Ishikawa (cell line): Measurements from ENCODE around the gene POU2F2.

Source experiments
- CEBPB ChIP-seq: IDR thresholded peaks from 2 replicates; pipeline ENCODE4 v1.6.1; 2012
- CREB1 ChIP-seq: IDR thresholded peaks from 2 replicates; pipeline ENCODE4 v1.6.1; 2012; ENCODE audit warnings: low read depth
- EGR1 ChIP-seq: IDR thresholded peaks from 2 replicates; pipeline ENCODE4 v1.6.1; 2012
- EP300 ChIP-seq: IDR thresholded peaks from 2 replicates; pipeline ENCODE4 v1.6.1; 2012; ENCODE audit warnings: borderline replicate concordance
- FOXM1 ChIP-seq: IDR thresholded peaks from 2 replicates; pipeline ENCODE4 v1.6.1; 2012; ENCODE audit warnings: low read depth, borderline replicate concordance
- NFIC ChIP-seq: IDR thresholded peaks from 2 replicates; pipeline ENCODE4 v1.6.1; 2012
- RAD21 ChIP-seq: IDR thresholded peaks from 2 replicates; pipeline ENCODE4 v1.6.1; 2012; ENCODE audit warnings: low read depth
- REST ChIP-seq: IDR thresholded peaks from 2 replicates; pipeline ENCODE4 v1.6.1; 2012; ENCODE audit warnings: low read depth, mild to moderate bottlenecking
- TAF1 ChIP-seq: IDR thresholded peaks from 2 replicates; pipeline ENCODE4 v1.6.1; 2012; ENCODE audit warnings: low read depth, mild to moderate bottlenecking
- TCF12 ChIP-seq: IDR thresholded peaks from 2 replicates; pipeline ENCODE4 v1.6.1; 2012; ENCODE audit warnings: low read depth
- TEAD4 ChIP-seq: IDR thresholded peaks from 2 replicates; pipeline ENCODE4 v1.6.1; 2012
- YY1 ChIP-seq: IDR thresholded peaks from 2 replicates; pipeline ENCODE4 v1.6.1; 2012; ENCODE audit warnings: low read depth
- ZBTB7A ChIP-seq: IDR thresholded peaks from 2 replicates; pipeline ENCODE4 v1.6.1; 2012; ENCODE audit warnings: low read depth
- TF ChIP-seq, protein P1 (sequence below): IDR thresholded peaks from 2 replicates; pipeline ENCODE4 v1.6.1; 2012
- TF ChIP-seq, protein P2 (sequence below): IDR thresholded peaks from 2 replicates; pipeline ENCODE4 v1.6.1; 2012

POU2F2 gene

DNA sequence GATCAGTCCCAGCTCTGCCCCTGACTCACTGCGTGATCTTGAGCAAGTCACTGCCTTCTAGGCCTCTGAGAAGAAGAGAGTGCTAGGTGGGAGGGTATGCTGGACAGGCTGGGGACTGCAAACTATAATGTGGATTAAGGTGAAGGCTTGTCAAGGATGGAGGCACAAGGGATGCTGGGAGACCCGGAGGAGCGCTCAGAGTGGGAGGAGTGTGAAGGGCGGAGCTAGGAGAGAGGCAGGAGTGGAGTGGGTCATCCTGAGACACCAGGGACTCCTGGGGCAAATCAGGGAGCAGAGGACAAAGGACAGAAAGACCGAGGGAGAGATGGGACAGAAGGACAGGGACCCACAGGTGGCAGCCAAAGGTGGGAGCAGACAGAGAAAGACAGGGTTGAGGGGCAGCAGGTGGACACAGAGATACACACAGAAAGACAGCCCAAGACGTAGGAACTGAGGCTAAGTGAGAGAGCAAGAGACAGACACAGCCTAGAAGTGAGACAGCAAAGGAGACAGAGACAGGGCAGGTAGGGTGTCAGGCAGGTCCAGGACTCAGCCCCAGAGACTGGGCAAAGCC is 64.8 kb downstream of the POU2F2 start:
- TF ChIP-seq, protein P1, sequence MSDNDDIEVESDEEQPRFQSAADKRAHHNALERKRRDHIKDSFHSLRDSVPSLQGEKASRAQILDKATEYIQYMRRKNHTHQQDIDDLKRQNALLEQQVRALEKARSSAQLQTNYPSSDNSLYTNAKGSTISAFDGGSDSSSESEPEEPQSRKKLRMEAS = no peak
- no peak for TF ChIP-seq TAF1
- no peak for TF ChIP-seq CEBPB
- no peak for TF ChIP-seq TCF12
- TF ChIP-seq ZBTB7A = no peak
- no peak for TF ChIP-seq EP300
- TF ChIP-seq RAD21 = no peak
- no peak for TF ChIP-seq NFIC
- TF ChIP-seq EGR1 = no peak
- TF ChIP-seq CREB1 = no peak

GRCh38 chr19:42066075-42066754 is 66.0 kb downstream of the POU2F2 start:
- TF ChIP-seq, protein P2, sequence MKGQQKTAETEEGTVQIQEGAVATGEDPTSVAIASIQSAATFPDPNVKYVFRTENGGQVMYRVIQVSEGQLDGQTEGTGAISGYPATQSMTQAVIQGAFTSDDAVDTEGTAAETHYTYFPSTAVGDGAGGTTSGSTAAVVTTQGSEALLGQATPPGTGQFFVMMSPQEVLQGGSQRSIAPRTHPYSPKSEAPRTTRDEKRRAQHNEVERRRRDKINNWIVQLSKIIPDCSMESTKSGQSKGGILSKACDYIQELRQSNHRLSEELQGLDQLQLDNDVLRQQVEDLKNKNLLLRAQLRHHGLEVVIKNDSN = no peak
- no peak for TF ChIP-seq CREB1
- no peak for TF ChIP-seq CEBPB
- TF ChIP-seq TEAD4 = no peak
- TF ChIP-seq, protein P1 = no peak
- no peak for TF ChIP-seq ZBTB7A
- no peak for TF ChIP-seq TAF1
- no peak for TF ChIP-seq FOXM1
- no peak for TF ChIP-seq EP300
- TF ChIP-seq TCF12 = no peak
- no peak for TF ChIP-seq YY1
- no peak for TF ChIP-seq NFIC
- TF ChIP-seq REST = no peak
- TF ChIP-seq EGR1 = no peak

GRCh38 chr19:42065511-42065910 is 66.7 kb downstream of the POU2F2 start:
- TF ChIP-seq NFIC = no peak

DNA sequence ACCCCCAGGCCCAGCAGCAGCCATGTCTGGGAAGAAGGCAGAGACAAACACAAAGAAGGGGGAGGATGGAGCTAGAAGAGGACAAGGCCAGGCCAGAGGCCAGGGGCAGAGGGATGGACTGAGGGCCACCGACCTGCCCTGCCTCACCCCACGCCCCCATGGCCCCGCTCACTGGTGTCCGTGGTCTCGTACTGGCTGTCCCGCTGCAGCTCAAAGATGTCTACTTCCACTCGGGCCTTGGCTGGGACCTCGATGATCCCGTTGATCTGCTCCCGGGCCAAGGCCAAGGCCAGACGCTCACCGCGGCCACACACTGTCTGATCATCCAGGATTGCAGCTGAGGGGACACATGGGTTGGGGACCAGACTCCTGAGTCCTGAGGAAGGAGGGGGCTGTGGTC is 67.2 kb downstream of the POU2F2 start:
- no peak for TF ChIP-seq NFIC
- TF ChIP-seq YY1 = no peak
- TF ChIP-seq TCF12 = no peak
- TF ChIP-seq TEAD4 = no peak
- no peak for TF ChIP-seq EGR1
- no peak for TF ChIP-seq EP300

GRCh38 chr19:42064432-42064831 is 67.8 kb downstream of the POU2F2 start:
- TF ChIP-seq EGR1 = no peak

DNA sequence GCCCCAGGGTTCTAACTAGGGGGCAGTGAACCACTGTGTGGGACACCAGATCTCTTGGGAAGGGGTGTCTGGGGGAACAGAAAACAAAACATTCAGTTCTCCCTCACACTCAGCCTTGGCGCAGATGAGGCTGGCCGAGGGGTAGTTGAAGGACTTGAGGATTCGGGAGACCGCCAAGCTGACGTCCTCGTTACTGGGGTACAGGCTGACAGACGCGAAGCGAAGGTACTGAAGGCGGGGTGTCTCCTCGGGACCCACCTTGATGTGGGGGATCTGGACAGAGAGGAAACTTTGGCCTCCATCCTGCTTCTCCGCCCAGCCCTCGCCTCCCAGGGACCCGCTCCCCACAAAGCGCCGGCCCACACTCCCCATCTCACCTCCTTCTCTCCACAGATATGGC is 69.9 kb downstream of the POU2F2 start:
- TF ChIP-seq TCF12 (no peak), FOXM1 (no peak), RAD21 (no peak), EGR1 (no peak), TAF1 (no peak)
- TF ChIP-seq, protein P2 = no peak

- no peak for TF ChIP-seq FOXM1
- TF ChIP-seq, protein P2 = no peak
Measured at GRCh38 chr19:42060117-42060516, 72.1 kb downstream of the POU2F2 start.

GRCh38 chr19:42059196-42059595 is 73.0 kb downstream of the POU2F2 start:
- TF ChIP-seq TCF12 (no peak), FOXM1 (no peak), YY1 (no peak), CEBPB (no peak), ZBTB7A (no peak), EP300 (no peak), TAF1 (no peak), NFIC (no peak), CREB1 (no peak), REST (no peak), TEAD4 (no peak), RAD21 (no peak), EGR1 (no peak)
- TF ChIP-seq, protein P1 = no peak
- TF ChIP-seq, protein P2 = no peak
